T-cell (primary cell): ENCODE measurements around the gene MDM4. TPM values are rescaled to one million over a fixed set of nuclear protein-coding genes. Genes with fewer than 3 reads are reported as not detected.

Experiments used
- ATAC-seq, 4 experiments: fragments of 200-7000 bp in 3 of 4; fragments of 150-1000 bp in 1 of 4; cut with Tn5 transposase; replicated peaks in 1 of 4; 1 replicate in 3 of 4; 2 replicates in 1 of 4; pipeline ENCODE4 v1.10.0; 2021; ENCODE audit warnings: moderate library complexity in 3 of 4, mild to moderate bottlenecking in 2 of 4, moderate number of reproducible peaks in 1 of 4
- CTCF ChIA-PET, 2 donors: fragments of 300-600 bp; sonication (Branson Sonifier 250); formaldehyde crosslinking; loops; one replicate each; lab custom pipeline; 2022; ENCODE audit warnings: antibody characterized with exemption in 2 of 2; lab: Charles Lee
- POLR2A ChIA-PET, 2 donors: fragments of 300-600 bp; sonication (Branson Sonifier 250); formaldehyde crosslinking; loops; one replicate each; lab custom pipeline; 2022; ENCODE audit warnings: antibody characterized with exemption in 2 of 2; lab: Charles Lee
- DNase-seq, 35 experiments: peaks; one replicate each; pipeline versions ENCODE4 v3.0.0 to v3.0.0-alpha.2; 2013 to 2023
- H3K27ac ChIP-seq: one replicate; pipeline ENCODE4 v1.5.1; 2013; ENCODE audit warnings: low read length
- H3K27me3 ChIP-seq, 2 experiments: replicated peaks in 1 of 2; 1 replicate in 1 of 2; 2 replicates in 1 of 2; pipeline versions ENCODE4 v1.6.1 to v1.7.0; 2013; ENCODE audit warnings: low read length in 1 of 2, mixed read lengths in 1 of 2; ENCODE audit not compliant: control insufficient read depth in 2 of 2, insufficient read depth in 2 of 2; ENCODE audit errors: extremely low read depth in 1 of 2
- H3K36me3 ChIP-seq, 2 donors: 1 replicate in 1 of 2; 2 replicates in 1 of 2; pipeline versions ENCODE4 v1.6.1 to v1.7.0; 2013; ENCODE audit warnings: low read length in 1 of 2; ENCODE audit not compliant: control insufficient read depth in 2 of 2, insufficient read depth in 1 of 2; ENCODE audit errors: extremely low read depth in 1 of 2
- H3K4me1 ChIP-seq, 2 experiments: 1 replicate in 1 of 2; 2 replicates in 1 of 2; pipeline versions ENCODE4 v1.6.1 to v1.7.0; 2013; ENCODE audit warnings: low read length in 2 of 2, mixed read lengths in 1 of 2; ENCODE audit not compliant: insufficient read depth in 2 of 2, control insufficient read depth in 1 of 2; ENCODE audit errors: extremely low read depth in 1 of 2
- H3K4me3 ChIP-seq, 2 donors: 1 replicate in 1 of 2; 2 replicates in 1 of 2; pipeline versions ENCODE4 v1.5.1 to v1.7.0; 2013; ENCODE audit warnings: mild to moderate bottlenecking in 2 of 2, low read length in 1 of 2, moderate library complexity in 1 of 2; ENCODE audit not compliant: control insufficient read depth in 1 of 2; ENCODE audit errors: extremely low read depth in 1 of 2
- H3K9me3 ChIP-seq: 2 replicates; pipeline ENCODE4 v1.7.0; 2013
- H3K27ac Mint-ChIP-seq, 2 donors: one replicate each; pipeline ENCODE4 v1.8.0; 2020 to 2021; ENCODE audit warnings: mild to moderate bottlenecking in 2 of 2, mixed read lengths in 2 of 2
- H3K27me3 Mint-ChIP-seq, 2 donors: one replicate each; pipeline ENCODE4 v1.8.0; 2021 to 2022; ENCODE audit warnings: mixed read lengths in 2 of 2
- H3K36me3 Mint-ChIP-seq: one replicate; pipeline ENCODE4 v1.8.0; 2021; ENCODE audit warnings: mixed read lengths
- H3K4me1 Mint-ChIP-seq, 3 donors: one replicate each; pipeline ENCODE4 v1.8.0; 2020 to 2022; ENCODE audit warnings: mixed read lengths in 3 of 3, mild to moderate bottlenecking in 1 of 3
- H3K4me3 Mint-ChIP-seq, 3 donors: one replicate each; pipeline ENCODE4 v1.8.0; 2020 to 2022; ENCODE audit warnings: mild to moderate bottlenecking in 3 of 3, mixed read lengths in 3 of 3, moderate library complexity in 3 of 3
- H3K9me3 Mint-ChIP-seq, 3 donors: one replicate each; pipeline ENCODE4 v1.8.0; 2020 to 2022; ENCODE audit warnings: mixed read lengths in 3 of 3
- WGBS: methylation state at CpG from one replicate; pipeline ENCODE4 v1.1.5; 2013; ENCODE audit warnings: missing lambda C conversion rate; ENCODE audit not compliant: insufficient coverage; 5-methylcytosine and 5-hydroxymethylcytosine counted together
- total RNA-seq, 35 experiments: library from RNA in 6 of 35; stranded (reverse) in 6 of 35; fragments of 120-200 nt in 1 of 35; gene quantifications; one replicate each; pipeline versions ENCODE4 v1.2.1 to v1.2.4 and lab custom pipeline; 2013 to 2026

Gene MDM4
- total RNA-seq, 5 donors from 2014 or later (not counting 1 experiment from before 2014, with no cell fraction given) = 168 to 288 (median 183) TPM

- ChIA-PET CTCF (interaction anchor here in 1 of 2 donors (0.7 kb wide), 1 partner anchor 10 kb away, joined by 5 read pairs; no protein-coding TSS in a partner anchor), POLR2A (interaction anchor here in 1 of 2 donors (0.7 kb wide), 1 partner anchor 28 kb away, joined by 3 read pairs; no protein-coding TSS in a partner anchor)
- no peak overlapping the region for H3K27ac ChIP-seq
- peaks cover 27 to 28% of the 10 kb centered on the region in 2 experiments for H3K4me1 ChIP-seq
- no peak overlapping the region for H3K4me3 Mint-ChIP-seq
- peak overlapping the region; percentile 44 to 73 for H3K27ac Mint-ChIP-seq
- DNase-seq (no peak), ATAC-seq (no peak)
- peaks cover 16 to 83% of the 10 kb centered on the region in 2 donors for H3K36me3 ChIP-seq
- no peaks in the 10 kb centered on the region for H3K9me3 ChIP-seq
- no peaks in the 10 kb centered on the region for H3K27me3 ChIP-seq
- H3K4me1 Mint-ChIP-seq = peaks cover 57 to 62% (median 59%) of the 10 kb centered on the region in 3 donors
- no peaks in the 10 kb centered on the region for H3K27me3 Mint-ChIP-seq
- H3K36me3 Mint-ChIP-seq = peaks cover 64% of the 10 kb centered on the region
- WGBS = no CpG with 5 or more reads among the region's 2 CpGs
- H3K9me3 Mint-ChIP-seq = no peaks in the 10 kb centered on the region
- no peak overlapping the region for H3K4me3 ChIP-seq
These were observed 25.4 kb downstream of the MDM4 start for GRCh38 chr1:204541626-204542025.

GRCh38 chr1:204544321-204544720, 28.1 kb downstream of the MDM4 start:
- ChIA-PET CTCF (interaction anchor here (0.5 to 2.6 kb wide), 8 partner anchors 18 to 792 kb away, joined by 3 to 8 read pairs (median 4); no protein-coding TSS in a partner anchor), POLR2A (interaction anchor here (0.5 to 2.5 kb wide), 7 partner anchors 17 to 50 kb away, joined by 3 to 8 read pairs (median 5); partner anchors contain the start of gene MDM4 (in 1 of the 2))
- no peaks in the 10 kb centered on the region for H3K27me3 Mint-ChIP-seq
- Histone ChIP-seq H3K9me3 (no peaks in the 10 kb centered on the region), H3K4me3 (no peak overlapping the region), H3K36me3 (peaks cover 18 to 83% of the 10 kb centered on the region in 2 donors), H3K27ac (peak overlapping the region; percentile 85), H3K4me1 (peaks cover 27 to 28% of the 10 kb centered on the region in 2 experiments), H3K27me3 (no peaks in the 10 kb centered on the region)
- H3K9me3 Mint-ChIP-seq = no peaks in the 10 kb centered on the region
- 8% methylated on average over 2 of the region's 2 CpGs for WGBS
- peaks cover 61 to 71% (median 61%) of the 10 kb centered on the region in 3 donors for H3K4me1 Mint-ChIP-seq
- DNase-seq (peak in 5 of 35 experiments; percentile 9 to 68 (median 14)), ATAC-seq (peak; percentile 91 to 97 (median 97))
- H3K4me3 Mint-ChIP-seq = peak overlapping the region; percentile 13 to 36 (median 31)
- peaks cover 80% of the 10 kb centered on the region for H3K36me3 Mint-ChIP-seq
- H3K27ac Mint-ChIP-seq = peak overlapping the region; percentile 73 to 85

DNA sequence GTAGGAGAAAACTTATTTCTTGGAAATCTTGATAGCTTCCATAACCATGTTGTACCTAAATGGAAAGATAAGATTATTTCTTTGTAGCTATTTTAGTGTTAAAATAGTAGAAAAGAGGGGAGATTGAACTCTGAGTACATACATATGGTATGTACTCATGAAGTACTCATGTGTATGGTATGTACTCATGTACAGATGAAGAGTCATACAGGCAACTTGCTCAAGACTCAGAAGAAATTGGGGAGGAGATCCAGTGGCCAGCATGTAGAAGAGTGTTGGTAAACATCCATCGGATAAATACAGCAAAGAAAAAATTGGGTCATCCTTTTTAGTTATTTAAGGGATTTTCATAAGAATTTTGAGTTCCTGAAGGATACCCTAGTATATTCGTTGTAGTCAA, 29.0 kb downstream of the MDM4 start:
- peaks cover 61 to 71% (median 61%) of the 10 kb centered on the region in 3 donors for H3K4me1 Mint-ChIP-seq
- H3K27me3 Mint-ChIP-seq = no peaks in the 10 kb centered on the region
- no peak for ATAC-seq
- peak overlapping the region; percentile 31 to 54 (median 36) for H3K4me3 Mint-ChIP-seq
- ChIA-PET POLR2A (interaction anchor here (0.8 to 2.5 kb wide), 5 partner anchors 20 to 51 kb away, joined by 3 to 8 read pairs (median 4); partner anchors contain the start of gene MDM4 (in 2 of the 2)), CTCF (interaction anchor here (0.9 to 2.6 kb wide), 7 partner anchors 19 to 99 kb away, joined by 4 to 8 read pairs (median 5); partner anchors contain the start of gene MDM4 (in 1 of the 2))
- Histone ChIP-seq H3K4me3 (no peak overlapping the region), H3K9me3 (no peaks in the 10 kb centered on the region), H3K4me1 (peaks cover 27 to 28% of the 10 kb centered on the region in 2 experiments), H3K27me3 (no peaks in the 10 kb centered on the region), H3K36me3 (peaks cover 14 to 86% of the 10 kb centered on the region in 2 donors), H3K27ac (peak overlapping the region; percentile 85)
- 100% methylated on average over 1 of the region's 2 CpGs for WGBS
- no peak for DNase-seq
- H3K36me3 Mint-ChIP-seq = peaks cover 87% of the 10 kb centered on the region
- no peaks in the 10 kb centered on the region for H3K9me3 Mint-ChIP-seq
- H3K27ac Mint-ChIP-seq = peak overlapping the region; percentile 73 to 85

- peak overlapping the region in 2 of 3 donors; percentile 31 to 36 for H3K4me3 Mint-ChIP-seq
- DNase-seq (peak in 1 of 35 experiments; percentile 28), ATAC-seq (no peak)
- peaks cover 27 to 28% of the 10 kb centered on the region in 2 experiments for H3K4me1 ChIP-seq
- ChIA-PET POLR2A (interaction anchor here (0.7 to 1.6 kb wide), 4 partner anchors 18 to 469 kb away, joined by 3 to 4 read pairs (median 4); partner anchors contain the start of gene MDM4 (in 2 of the 2)), CTCF (interaction anchor here in 1 of 2 donors (0.6 to 2.6 kb wide), 7 partner anchors 19 to 261 kb away, joined by 3 to 8 read pairs (median 4); partner anchors contain the start of gene MDM4)
- peaks cover 90% of the 10 kb centered on the region for H3K36me3 Mint-ChIP-seq
- H3K4me1 Mint-ChIP-seq = peaks cover 61 to 71% (median 61%) of the 10 kb centered on the region in 3 donors
- H3K27ac Mint-ChIP-seq = peak overlapping the region; percentile 85 to 90
- no peaks in the 10 kb centered on the region for H3K27me3 Mint-ChIP-seq
- WGBS = no CpG with 5 or more reads among the region's 2 CpGs
- peaks cover 18 to 87% of the 10 kb centered on the region in 2 donors for H3K36me3 ChIP-seq
- H3K4me3 ChIP-seq = peak overlapping the region in 1 of 2 donors; percentile 20
- no peaks in the 10 kb centered on the region for H3K9me3 Mint-ChIP-seq
- H3K27ac ChIP-seq = peak overlapping the region; percentile 85
- H3K9me3 ChIP-seq = no peaks in the 10 kb centered on the region
- no peaks in the 10 kb centered on the region for H3K27me3 ChIP-seq
These were observed 29.7 kb downstream of the MDM4 start for GRCh38 chr1:204545881-204546280.

GRCh38 chr1:204548265-204548664, 32.1 kb downstream of the MDM4 start:
- Histone ChIP-seq H3K27me3 (no peaks in the 10 kb centered on the region), H3K4me3 (no peak overlapping the region), H3K27ac (no peak overlapping the region), H3K9me3 (no peaks in the 10 kb centered on the region), H3K36me3 (peaks cover 15 to 78% of the 10 kb centered on the region in 2 donors), H3K4me1 (peaks cover 20 to 22% of the 10 kb centered on the region in 2 experiments)
- no peak for DNase-seq
- POLR2A ChIA-PET = no interaction called here
- Mint-ChIP-seq H3K36me3 (peaks cover 80% of the 10 kb centered on the region), H3K4me3 (no peak overlapping the region), H3K9me3 (no peaks in the 10 kb centered on the region), H3K27ac (peak overlapping the region; percentile 1 to 65), H3K27me3 (no peaks in the 10 kb centered on the region), H3K4me1 (peaks cover 42 to 53% (median 43%) of the 10 kb centered on the region in 3 donors)
- no CpG with 5 or more reads among the region's 2 CpGs for WGBS
- CTCF ChIA-PET = interaction anchor here in 1 of 2 donors (0.6 kb wide), 1 partner anchor 33 kb away, joined by 3 read pairs; no protein-coding TSS in a partner anchor
- no peak for ATAC-seq

DNA sequence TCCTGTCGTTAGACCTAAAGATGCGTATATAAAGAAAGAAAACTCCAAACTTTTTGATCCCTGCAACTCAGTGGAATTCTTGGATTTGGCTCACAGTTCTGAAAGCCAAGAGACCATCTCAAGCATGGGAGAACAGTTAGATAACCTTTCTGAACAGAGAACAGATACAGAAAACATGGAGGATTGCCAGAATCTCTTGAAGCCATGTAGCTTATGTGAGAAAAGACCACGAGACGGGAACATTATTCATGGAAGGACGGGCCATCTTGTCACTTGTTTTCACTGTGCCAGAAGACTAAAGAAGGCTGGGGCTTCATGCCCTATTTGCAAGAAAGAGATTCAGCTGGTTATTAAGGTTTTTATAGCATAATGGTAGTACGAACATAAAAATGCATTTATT, 33.1 kb downstream of the MDM4 start:
- POLR2A ChIA-PET = interaction anchor here (0.6 kb wide), 3 partner anchors 42 to 1229 kb away, joined by 3 to 5 read pairs (median 4); no protein-coding TSS in a partner anchor

More for the DNA sequence above, 33.1 kb downstream of the MDM4 start:
- Mint-ChIP-seq H3K27me3 (no peaks in the 10 kb centered on the region), H3K4me1 (peaks cover 41 to 53% (median 41%) of the 10 kb centered on the region in 3 donors), H3K27ac (peak overlapping the region; percentile 19 to 48), H3K9me3 (no peaks in the 10 kb centered on the region), H3K36me3 (peaks cover 73% of the 10 kb centered on the region), H3K4me3 (no peak overlapping the region)
- CTCF ChIA-PET = no interaction called here
- DNase-seq = no peak
- H3K4me3 ChIP-seq = no peak overlapping the region
- peaks cover 12 to 17% of the 10 kb centered on the region in 2 experiments for H3K4me1 ChIP-seq
- peaks cover 11 to 81% of the 10 kb centered on the region in 2 donors for H3K36me3 ChIP-seq
- no peak overlapping the region for H3K27ac ChIP-seq
- no peaks in the 10 kb centered on the region for H3K27me3 ChIP-seq
- WGBS = 92% methylated on average over 3 of the region's 6 CpGs
- no peaks in the 10 kb centered on the region for H3K9me3 ChIP-seq
- no peak for ATAC-seq
